OCI-LY3 (cell line): Measurements from ENCODE around the gene SLC38A2.

Source experiments
- H2AFZ ChIP-seq: fragments of 200-600, 300-600 bp; shearing (Covaris generic); 2 replicates; pipeline ENCODE4 v1.6.0; 2014; ENCODE audit warnings: antibody characterized with exemption, low read depth, low read length
- H3K27ac ChIP-seq: fragments of 200-600, 300-600 bp; sonication (generic); 2 replicates; pipeline ENCODE4 v1.5.1; 2014; ENCODE audit warnings: mild to moderate bottlenecking, low read length, moderate library complexity, mixed read lengths
- H3K27me3 ChIP-seq: fragments of 200-600, 300-600 bp; sonication (generic); 2 replicates; pipeline ENCODE4 v1.6.1; 2014; ENCODE audit warnings: low read depth, low read length, mixed read lengths
- H3K36me3 ChIP-seq: fragments of 200-600, 300-600 bp; sonication (generic); replicated peaks from 2 replicates; pipeline ENCODE3; 2014; ENCODE audit warnings: low read depth, low read length, mixed read lengths
- H3K4me1 ChIP-seq: fragments of 300-600, 200-600 bp; sonication (generic); 2 replicates; pipeline ENCODE4 v1.6.1; 2014; ENCODE audit warnings: low read length, mixed read lengths
- H3K4me2 ChIP-seq: fragments of 200-600, 300-600 bp; sonication (generic); 2 replicates; pipeline ENCODE4 v1.6.1; 2014; ENCODE audit warnings: low read length, mixed read lengths
- H3K4me3 ChIP-seq: fragments of 300-600, 200-600 bp; sonication (generic); 2 replicates; pipeline ENCODE4 v1.5.1; 2014; ENCODE audit warnings: antibody characterized with exemption, mild to moderate bottlenecking, low read length, moderate library complexity
- H3K79me2 ChIP-seq: fragments of 300-600, 200-600 bp; shearing (Covaris generic); 2 replicates; pipeline ENCODE4 v1.6.1; 2014; ENCODE audit warnings: mild to moderate bottlenecking, low read length, mixed read lengths
- H3K9ac ChIP-seq: fragments of 300-600, 200-600 bp; shearing (Covaris generic); 2 replicates; pipeline ENCODE4 v1.6.0; 2014; ENCODE audit warnings: mild to moderate bottlenecking, low read length, moderate library complexity
- H3K9me3 ChIP-seq: fragments of 200-600, 300-600 bp; shearing (Covaris generic); 2 replicates; pipeline ENCODE4 v1.6.1; 2014; ENCODE audit warnings: low read length, mixed read lengths; ENCODE audit not compliant: insufficient read depth
- H4K20me1 ChIP-seq: fragments of 200-600, 300-600 bp; sonication (generic); 2 replicates; pipeline ENCODE4 v1.6.1; 2016; ENCODE audit warnings: low read length, mixed read lengths; ENCODE audit not compliant: insufficient read depth
- EZH2phosphoT487 ChIP-seq: fragments of 200-600 bp; shearing (Covaris generic); IDR thresholded peaks from 2 replicates; pipeline ENCODE4 v1.6.1; 2018; ENCODE audit warnings: antibody characterized with exemption, mixed run types, low read depth
- TF ChIP-seq, protein P1 (sequence below): fragments of 200-600, 300-600 bp; sonication (generic); IDR thresholded peaks from 2 replicates; pipeline ENCODE4 v1.5.1; 2014; ENCODE audit warnings: antibody characterized with exemption, low read length, low read depth

Gene SLC38A2

DNA sequence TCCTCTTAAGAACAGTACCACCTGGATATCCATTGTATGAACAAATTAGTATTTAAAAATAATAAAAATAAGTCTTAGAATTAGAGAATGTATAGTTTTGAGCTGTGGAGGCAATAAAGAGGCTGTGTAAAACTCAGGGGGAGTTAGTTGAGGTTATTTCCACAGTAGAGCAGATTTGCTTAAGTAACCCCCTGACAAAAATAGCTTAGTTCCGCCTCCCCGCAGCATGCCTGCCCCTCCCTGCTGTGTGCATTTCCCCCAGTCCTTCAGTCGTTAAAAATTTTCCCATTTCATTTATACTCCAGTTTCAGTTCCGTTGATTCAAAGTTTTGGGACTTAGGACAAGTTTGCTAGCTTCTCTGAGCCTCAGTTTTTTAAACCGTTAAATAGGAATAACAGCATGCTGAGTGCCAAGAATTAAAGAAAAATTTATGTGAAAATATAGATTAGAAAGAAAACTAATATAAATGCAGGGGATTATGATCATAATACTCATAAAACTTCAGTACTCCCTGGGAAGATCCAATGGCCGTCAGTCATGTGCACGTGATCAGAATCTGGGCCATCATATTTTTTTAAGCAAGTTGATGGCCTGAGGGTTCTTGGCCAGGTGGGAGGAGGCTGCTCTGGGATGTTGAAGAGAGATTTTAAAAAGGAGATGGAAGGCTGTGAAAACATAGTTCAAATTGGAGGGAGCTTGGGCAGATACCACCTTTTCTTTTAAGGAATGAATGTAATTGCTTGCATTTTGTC is 14.5 kb upstream of the SLC38A2 start:
- Histone ChIP-seq H3K4me1 (peaks cover 79% of the 10 kb centered on the region), H3K9ac (peak overlapping the region; percentile 71), H3K9me3 (no peaks in the 10 kb centered on the region), H3K36me3 (peaks cover 3% of the 10 kb centered on the region), H3K27ac (peak overlapping the region; percentile 93), H3K27me3 (no peaks in the 10 kb centered on the region), H2AFZ (no peak overlapping the region), H3K4me3 (peak overlapping the region; percentile 88), H4K20me1 (no peaks in the 10 kb centered on the region), H3K4me2 (peak overlapping the region; percentile 91), H3K79me2 (peaks cover 30% of the 10 kb centered on the region)
- TF ChIP-seq EZH2phosphoT487: no peak
- TF ChIP-seq, protein P1, sequence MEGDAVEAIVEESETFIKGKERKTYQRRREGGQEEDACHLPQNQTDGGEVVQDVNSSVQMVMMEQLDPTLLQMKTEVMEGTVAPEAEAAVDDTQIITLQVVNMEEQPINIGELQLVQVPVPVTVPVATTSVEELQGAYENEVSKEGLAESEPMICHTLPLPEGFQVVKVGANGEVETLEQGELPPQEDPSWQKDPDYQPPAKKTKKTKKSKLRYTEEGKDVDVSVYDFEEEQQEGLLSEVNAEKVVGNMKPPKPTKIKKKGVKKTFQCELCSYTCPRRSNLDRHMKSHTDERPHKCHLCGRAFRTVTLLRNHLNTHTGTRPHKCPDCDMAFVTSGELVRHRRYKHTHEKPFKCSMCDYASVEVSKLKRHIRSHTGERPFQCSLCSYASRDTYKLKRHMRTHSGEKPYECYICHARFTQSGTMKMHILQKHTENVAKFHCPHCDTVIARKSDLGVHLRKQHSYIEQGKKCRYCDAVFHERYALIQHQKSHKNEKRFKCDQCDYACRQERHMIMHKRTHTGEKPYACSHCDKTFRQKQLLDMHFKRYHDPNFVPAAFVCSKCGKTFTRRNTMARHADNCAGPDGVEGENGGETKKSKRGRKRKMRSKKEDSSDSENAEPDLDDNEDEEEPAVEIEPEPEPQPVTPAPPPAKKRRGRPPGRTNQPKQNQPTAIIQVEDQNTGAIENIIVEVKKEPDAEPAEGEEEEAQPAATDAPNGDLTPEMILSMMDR: no peak

DNA sequence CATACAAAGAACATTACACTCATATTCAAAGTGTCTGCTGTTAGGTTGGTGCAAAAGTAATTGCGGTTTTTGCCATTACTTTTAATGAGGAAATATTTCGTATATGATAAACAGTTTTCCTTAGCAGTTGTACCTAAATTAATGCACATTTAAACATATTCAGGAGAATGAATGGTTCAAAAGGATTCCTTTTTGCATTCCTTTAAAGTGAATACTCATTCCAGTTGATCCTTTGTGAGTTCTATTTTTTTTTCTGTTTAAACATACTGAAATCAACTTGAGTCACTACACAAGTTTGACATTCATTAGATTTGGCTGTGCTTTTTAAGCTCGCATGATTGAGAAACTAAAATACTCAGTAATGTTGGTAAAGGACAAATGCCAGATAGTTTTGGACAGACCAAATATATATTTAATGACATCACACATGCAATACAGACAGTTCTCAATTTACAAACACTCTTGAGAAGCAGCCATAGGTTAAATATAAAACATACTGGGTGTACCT is 13.8 kb upstream of the SLC38A2 start:
- Histone ChIP-seq H3K4me1 (peaks cover 73% of the 10 kb centered on the region), H4K20me1 (no peaks in the 10 kb centered on the region), H3K79me2 (peaks cover 30% of the 10 kb centered on the region), H3K27me3 (no peaks in the 10 kb centered on the region), H3K27ac (peak overlapping the region; percentile 93), H3K4me3 (peak overlapping the region; percentile 88), H2AFZ (no peak overlapping the region), H3K4me2 (peak overlapping the region; percentile 91), H3K9me3 (no peaks in the 10 kb centered on the region), H3K9ac (peak overlapping the region; percentile 71), H3K36me3 (peaks cover 3% of the 10 kb centered on the region)
- TF ChIP-seq EZH2phosphoT487: no peak
- TF ChIP-seq, protein P1: no peak

DNA sequence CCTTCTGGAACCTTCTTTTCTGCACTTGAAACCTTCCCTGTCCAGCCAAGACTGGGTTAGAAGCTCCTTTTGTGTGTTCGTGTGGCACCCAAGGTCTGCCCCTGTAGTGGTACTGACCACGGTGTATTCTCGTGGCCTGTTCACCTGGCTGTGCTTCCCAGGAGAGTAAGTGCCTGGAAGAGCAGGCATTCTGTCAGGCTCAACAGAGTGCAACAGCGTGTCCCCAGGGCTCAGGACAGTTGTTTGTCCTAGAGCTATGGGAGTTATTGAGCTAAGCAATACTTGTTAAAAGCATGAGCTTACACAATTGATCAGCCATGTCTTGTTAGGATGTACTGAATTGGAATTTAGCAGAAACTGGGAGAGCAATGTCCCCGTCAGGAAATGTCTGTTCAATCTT is 12.9 kb upstream of the SLC38A2 start:
- H3K36me3 ChIP-seq: peaks cover 3% of the 10 kb centered on the region
- H2AFZ ChIP-seq: no peak overlapping the region
- no peaks in the 10 kb centered on the region for H4K20me1 ChIP-seq
- peak overlapping the region; percentile 91 for H3K4me2 ChIP-seq
- peak overlapping the region; percentile 93 for H3K27ac ChIP-seq
- TF ChIP-seq, protein P1: no peak
- TF ChIP-seq EZH2phosphoT487: no peak
- H3K27me3 ChIP-seq: no peaks in the 10 kb centered on the region
- peaks cover 63% of the 10 kb centered on the region for H3K4me1 ChIP-seq
- peaks cover 30% of the 10 kb centered on the region for H3K79me2 ChIP-seq
- H3K9me3 ChIP-seq: no peaks in the 10 kb centered on the region
- H3K9ac ChIP-seq: peak overlapping the region; percentile 71
- H3K4me3 ChIP-seq: peak overlapping the region; percentile 88; the same call in 1 of the 2 replicates

- TF ChIP-seq, protein P1: no peak
- TF ChIP-seq EZH2phosphoT487: no peak
- Histone ChIP-seq H3K27me3 (no peaks in the 10 kb centered on the region), H3K4me1 (peaks cover 55% of the 10 kb centered on the region), H2AFZ (no peak overlapping the region), H4K20me1 (no peaks in the 10 kb centered on the region), H3K9me3 (no peaks in the 10 kb centered on the region), H3K4me2 (peak overlapping the region; percentile 91), H3K4me3 (peak overlapping the region; percentile 88), H3K9ac (peak overlapping the region; percentile 96), H3K36me3 (peaks cover 3% of the 10 kb centered on the region), H3K27ac (peak overlapping the region; percentile 87), H3K79me2 (peaks cover 30% of the 10 kb centered on the region)
Observed at GRCh38 chr12:46384451-46385309, 12.1 kb upstream of the SLC38A2 start.
